ENCODE data around the gene PRKRA.
A peak's percentile ranks its signal among the peaks of the same experiment; 100 is the strongest.
"Not testable (repeated sequence)": the region's sequence is repeated elsewhere in the genome, so short reads cannot be mapped to it uniquely, and the experiment has no call there.

PRKRA gene

GRCh38 chr2:178450774-178451525 lies at the start of gene PRKRA, which contains the start of gene PJVK:
TSS of gene PRKRA (minus strand) at chr2:178451175. CDS start at chr2:178451030, 145 bp downstream.
TSS of gene PJVK (plus strand) at chr2:178451378. CDS start at chr2:178453410, 2,032 bp downstream.
- peak; percentile 95 to 96 for DNase-seq

DNA sequence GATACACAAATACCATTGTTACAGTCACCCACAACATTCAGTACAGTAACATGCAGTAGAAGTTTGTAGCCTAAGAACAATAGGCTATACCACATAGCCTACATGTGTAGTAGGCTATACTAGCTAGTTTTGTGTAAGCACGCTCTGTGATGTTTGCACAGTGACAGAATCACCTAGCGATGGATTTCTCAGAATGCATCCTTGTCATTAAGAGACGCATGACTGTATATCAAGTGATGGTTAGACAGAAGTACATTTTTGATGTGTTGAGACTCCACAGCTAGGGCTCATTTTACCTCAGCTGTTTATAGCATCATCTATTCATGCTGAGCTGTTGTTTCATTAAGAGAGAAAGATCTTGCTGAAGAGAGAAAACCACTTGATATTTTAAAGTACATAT lies 48.7 kb upstream of the PRKRA start:
- no peak for DNase-seq

- DNase-seq, result no peak
Measured at GRCh38 chr2:178498137-178498536, 47.2 kb upstream of the PRKRA start.

DNA sequence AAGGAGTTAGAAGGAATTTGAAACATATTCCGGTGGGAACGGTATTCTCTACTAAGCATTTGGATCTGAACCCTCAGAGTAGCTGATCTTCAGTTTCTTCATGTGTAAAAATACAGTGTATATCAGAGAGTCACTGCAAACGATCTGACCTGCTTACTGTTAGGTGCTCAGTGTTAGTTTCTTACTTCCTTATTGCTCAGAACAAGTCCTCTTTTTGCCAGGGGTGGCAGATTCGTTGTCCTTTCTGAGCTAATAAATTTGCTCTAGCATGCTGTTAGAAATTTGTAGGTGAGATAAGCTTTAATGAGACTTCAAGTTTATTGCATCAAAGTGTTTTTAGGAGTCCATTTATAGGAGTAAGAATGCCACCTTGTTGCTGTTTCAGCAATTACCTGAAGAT lies 45.1 kb upstream of the PRKRA start:
- DNase-seq, result no peak

- no peak for DNase-seq
Measured at GRCh38 chr2:178491612-178492011, 40.6 kb upstream of the PRKRA start.

DNA sequence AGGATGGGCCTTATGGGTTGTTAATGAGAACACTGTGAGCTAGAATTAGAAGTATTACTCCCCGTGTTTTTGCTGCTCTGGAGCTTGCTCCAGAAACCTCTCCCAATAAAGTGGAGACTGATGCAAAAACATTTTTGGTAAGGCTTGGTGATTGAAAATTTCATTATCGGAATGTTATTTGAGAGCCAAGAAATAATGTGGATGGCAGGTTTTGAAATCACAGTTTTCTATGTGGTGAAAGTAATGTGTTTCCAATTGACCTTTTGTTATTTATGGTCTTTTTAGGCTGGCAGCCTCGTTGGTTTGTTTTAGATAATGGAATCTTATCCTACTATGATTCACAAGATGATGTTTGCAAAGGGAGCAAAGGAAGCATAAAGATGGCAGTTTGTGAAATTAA lies 34.4 kb upstream of the PRKRA start:
- no peak for DNase-seq

DNA sequence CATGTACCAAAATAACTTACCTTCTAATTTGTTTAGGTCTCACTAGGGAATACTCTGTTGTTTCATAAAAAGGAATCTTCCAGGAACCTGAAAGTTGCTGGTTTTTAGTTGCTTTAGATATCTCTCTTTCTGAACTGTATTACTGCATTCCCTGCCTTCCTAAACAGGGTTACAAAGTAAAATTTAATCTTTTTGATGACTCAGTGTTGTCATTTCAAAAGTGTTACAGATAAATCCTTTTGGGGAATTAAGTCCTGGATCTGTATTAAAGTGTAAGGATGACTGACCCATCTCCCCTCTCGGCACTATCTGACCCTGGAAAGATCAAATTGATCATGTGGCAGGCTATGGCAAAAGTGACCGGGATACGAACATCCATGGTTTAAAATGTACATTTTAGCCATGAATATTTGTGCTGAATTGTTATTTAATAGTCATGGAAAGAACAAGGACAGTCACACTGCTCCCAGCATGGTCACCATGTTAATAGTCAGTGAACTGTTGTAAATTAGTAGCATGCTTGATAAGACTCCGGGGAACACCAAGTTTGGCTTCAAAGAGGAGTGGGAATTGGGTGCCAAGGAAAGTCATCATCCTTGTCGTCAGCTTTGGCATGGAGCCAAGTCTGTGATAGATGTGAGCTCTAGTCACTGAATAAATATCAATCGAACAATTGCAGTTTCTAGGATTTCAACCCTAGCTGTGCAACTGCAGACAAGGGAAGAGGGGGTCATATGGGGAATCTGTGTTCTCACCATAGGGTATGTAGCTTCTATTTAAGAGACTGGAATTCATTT lies 33.5 kb upstream of the PRKRA start:
- DNase-seq, result no peak

- no peak for DNase-seq
Measured at GRCh38 chr2:178482437-178482836, 31.5 kb upstream of the PRKRA start.

DNA sequence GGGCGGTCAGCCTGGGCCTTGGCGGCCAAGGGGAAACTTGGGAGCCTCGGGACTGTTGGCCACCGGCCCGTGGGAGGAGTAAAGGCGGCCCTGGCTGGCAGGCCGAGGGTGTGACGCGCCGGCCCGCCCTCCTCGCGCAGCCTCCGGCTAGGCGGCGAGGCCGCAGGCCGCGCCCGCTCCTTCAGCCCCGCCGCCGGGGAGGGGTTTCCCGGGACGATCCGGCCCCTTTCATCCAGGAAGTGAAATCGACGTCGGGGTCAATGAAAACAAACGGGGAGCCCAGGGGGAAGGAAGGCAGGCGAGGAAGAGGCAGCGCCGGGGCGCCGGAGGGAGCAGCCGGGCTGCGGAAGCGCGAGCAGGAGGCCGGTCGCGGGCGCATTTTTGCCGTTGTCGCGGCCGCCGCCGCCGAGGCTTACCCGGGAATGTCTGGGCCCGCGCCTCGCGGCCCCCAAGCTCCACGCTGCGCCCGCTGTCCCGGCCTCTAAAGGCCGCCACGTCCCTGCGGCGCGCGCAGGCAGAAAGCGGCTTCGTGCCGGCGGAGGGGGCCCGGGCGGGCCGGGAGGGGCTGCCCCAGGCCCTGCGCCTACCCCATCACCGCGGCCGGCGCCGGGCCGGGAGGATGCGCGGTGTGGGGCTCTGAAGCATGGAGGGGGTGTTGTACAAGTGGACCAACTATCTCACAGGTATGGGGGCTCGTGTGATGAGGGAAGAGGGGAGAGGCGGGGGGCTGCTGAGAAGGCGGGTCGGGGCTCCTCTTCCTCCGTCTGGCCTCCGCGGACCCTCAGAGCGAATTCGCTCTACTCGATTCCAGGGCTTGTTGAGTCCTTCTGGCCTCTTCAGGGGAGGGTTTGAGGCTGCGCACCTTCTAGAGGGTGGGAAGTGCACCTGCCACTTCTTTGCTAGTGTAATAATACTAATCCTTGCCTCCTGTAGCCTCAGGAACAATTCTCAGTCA lies 29.5 kb upstream of the PRKRA start, which contains the start of gene PLEKHA3:
Gene PLEKHA3 (plus strand): TSS at position 231 of the 955 bp plus-strand sequence. CDS start 413 bp downstream, at position 644.
- peak; percentile 79 to 86 for DNase-seq

DNA sequence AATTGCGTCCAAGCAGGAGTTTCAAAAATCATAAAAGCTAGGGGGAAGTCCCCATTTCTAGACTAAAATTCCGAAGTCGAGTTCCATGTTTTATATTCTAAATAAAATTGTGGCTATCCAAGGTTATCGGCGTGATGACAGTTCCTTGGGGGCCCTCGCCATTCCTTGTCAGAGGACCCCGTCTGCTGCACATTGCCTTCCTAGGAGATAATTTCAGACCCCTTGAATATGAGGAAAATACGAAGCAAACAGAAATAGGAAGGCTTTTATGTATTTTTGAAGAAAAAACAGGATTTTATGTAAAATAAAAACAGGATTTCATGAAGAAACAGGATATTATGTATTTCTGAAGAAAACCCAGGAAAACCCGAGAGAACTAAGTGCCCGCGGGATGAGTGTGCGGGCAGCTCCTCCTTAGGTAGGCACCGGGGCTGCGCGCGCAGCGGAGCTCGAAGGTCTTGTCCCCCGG lies 28.8 kb upstream of the PRKRA start:
- no peak for DNase-seq

GRCh38 chr2:178479275-178479616 lies 28.3 kb upstream of the PRKRA start:
- no peak for DNase-seq

DNA sequence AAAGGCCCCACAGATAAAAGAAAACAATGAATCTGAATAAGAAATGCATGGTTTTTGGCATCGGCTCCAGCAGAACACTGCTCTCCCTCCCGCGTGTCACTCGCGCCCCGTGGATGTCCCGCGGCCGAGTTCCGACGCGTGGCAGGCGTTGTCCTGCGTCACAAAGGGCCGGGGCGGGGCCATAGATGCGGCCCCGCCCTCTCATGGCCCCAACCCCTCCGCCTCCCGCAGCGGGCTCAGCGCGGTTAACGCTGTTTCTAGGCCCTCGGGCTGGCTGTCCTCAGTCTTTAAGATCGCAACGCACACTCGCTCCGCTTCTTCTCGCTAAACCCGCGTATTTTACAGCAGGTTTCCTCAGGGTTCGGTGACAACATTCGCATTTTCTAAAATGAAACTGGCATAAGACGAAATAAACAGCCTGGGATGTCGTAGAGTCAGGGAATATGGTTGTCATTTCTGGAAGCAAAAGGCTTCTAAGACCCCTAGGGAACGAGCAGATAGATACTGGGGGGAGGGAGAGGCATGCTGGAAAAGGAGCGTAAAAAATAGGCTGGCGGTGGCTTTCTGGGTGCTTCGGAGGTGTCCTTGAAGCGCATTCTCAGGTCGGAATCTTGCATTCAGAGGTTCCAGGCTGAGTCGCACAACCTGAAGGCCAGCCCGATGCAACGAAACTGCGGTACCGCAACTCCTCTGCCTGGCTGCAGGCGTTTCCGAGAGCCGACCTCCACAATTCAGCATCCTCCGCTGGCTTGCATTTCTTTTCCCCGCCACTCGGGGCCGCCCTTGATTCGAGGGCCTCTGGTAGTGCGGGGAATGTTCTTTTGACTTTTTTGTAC lies 27.7 kb upstream of the PRKRA start, which contains the start of gene FKBP7:
Gene FKBP7 (minus strand): TSS at position 162 of the 836 bp plus-strand sequence. CDS start 101 bp downstream, at position 61.
- DNase-seq, result peak; percentile 84 to 89

DNA sequence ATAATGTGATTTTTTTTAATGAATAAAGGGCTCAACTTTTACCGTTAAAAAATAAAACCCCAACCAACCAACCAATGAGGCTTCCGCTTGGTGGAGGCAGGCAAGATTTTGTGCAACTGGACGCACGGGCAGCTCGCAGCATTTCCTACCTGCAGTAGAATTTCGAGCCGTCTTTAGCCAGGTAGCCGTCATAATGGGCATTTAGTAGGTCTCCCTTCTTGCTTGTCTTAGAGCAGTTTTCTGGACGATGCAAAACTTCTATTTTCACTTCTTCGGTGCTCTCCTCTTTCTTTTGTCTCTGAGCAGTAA lies 27.1 kb upstream of the PRKRA start:
- DNase-seq, result no peak

- no peak for DNase-seq
Measured at GRCh38 chr2:178477443-178478129, 26.6 kb upstream of the PRKRA start.

DNA sequence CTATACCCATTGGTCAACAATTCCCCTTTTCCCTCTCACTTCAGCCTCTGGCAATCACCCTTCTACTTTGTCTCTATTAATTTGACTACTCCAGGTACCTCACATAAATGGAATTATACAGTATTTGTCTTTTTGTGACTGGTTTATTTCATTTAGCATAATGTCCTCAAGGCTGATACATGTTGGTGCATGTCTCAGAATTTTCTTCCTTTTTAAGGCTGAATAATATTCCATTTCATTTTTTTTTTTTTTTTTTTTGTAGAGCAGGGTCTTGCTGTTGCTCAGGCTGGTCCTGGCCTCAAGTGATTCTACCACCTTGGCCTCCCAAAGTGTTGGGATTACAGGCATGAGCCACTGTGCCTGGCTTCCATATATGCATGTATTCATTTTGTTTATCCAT lies 25.5 kb upstream of the PRKRA start:
- DNase-seq, result no peak

DNA sequence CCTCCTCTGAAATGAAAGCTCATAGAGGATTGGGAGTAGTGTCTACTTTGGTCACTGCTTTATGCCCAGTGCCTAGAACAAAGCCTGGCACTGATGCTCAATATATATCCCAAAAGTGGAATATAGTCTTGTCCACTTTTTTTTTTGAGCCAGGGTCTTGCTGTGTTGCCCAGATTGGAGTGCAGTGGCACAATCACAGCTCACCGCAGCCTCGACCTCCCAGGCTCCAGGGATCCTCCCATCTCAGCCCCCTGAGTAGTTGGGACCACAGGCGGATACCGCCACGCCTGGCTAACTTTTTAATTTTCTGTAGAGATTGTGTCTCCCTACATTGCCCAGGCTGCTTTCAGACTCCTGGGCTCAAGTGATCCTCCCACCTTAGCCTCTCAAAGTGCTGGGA lies 23.6 kb upstream of the PRKRA start:
- no peak for DNase-seq

DNA sequence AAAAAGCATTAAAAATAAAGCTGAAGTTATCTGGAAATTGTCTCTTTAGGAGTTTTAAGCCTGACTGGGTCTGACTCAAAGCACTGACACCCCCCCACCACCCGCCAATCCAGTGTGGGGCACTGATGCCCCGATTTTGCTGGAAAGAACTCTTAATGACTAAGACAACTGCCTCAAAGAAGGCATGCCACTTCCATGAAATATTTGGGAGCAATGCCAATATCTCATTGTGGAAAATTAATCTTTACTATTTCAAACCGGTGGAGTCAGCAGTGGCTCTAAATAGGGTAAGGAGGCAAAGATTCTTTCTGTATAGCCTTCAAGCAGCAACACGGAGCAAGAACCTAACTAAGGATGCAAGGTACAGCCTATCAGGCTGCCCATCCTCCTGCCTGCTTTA lies 23.0 kb upstream of the PRKRA start:
- DNase-seq, result no peak

GRCh38 chr2:178473373-178473772 lies 22.4 kb upstream of the PRKRA start:
- no peak for DNase-seq

DNA sequence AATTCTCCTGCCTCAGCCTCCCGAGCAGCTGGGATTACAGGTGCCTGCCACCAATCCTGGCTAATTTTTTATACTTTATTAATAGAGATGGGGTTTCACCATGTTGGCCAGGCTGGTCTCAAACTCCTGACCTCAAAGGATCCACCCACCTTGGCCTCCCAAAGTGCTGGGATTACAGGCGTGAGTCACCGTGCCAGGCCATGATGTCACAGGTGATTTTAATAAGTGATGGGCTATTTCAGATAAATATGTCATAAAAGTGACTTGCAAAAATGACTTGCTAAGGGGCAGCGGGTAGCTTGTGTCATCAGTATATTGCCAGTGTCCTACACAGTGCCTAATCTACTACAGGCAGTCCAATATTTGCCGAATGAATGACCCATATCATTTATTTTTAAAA lies 20.3 kb upstream of the PRKRA start:
- not testable (repeated sequence) for DNase-seq

GRCh38 chr2:178469219-178469849 lies 18.4 kb upstream of the PRKRA start:
- no peak for DNase-seq

- no peak for DNase-seq
Measured at GRCh38 chr2:178457390-178457886, 6.5 kb upstream of the PRKRA start.
